ENCODE data around the gene DNMT3B.
A peak's percentile ranks its signal among the peaks of the same experiment; 100 is the strongest.
"Not testable (repeated sequence)": the region's sequence is repeated elsewhere in the genome, so short reads cannot be mapped to it uniquely, and the experiment has no call there.

Gene DNMT3B

GRCh38 chr20:32761831-32762753 is at the start of gene DNMT3B:
TSS of gene DNMT3B (plus strand) at chr20:32762385. CDS start at chr20:32780324, 17,939 bp downstream.
- FAIRE-seq, result no peak
- peak; percentile 72 for DNase-seq (ENCODE audit: extremely low spot score, insufficient read length, low read depth)

GRCh38 chr20:32718749-32719348 is 43.3 kb upstream of the DNMT3B start:
- FAIRE-seq, result no peak

GRCh38 chr20:32727683-32728082 is 34.5 kb upstream of the DNMT3B start:
- FAIRE-seq (no peak), DNase-seq (ENCODE audit: extremely low spot score, insufficient read length, low read depth) (no peak)

More at GRCh38 chr20:32718749-32719348, 43.3 kb upstream of the DNMT3B start:
- DNase-seq (ENCODE audit: extremely low spot score, insufficient read length, low read depth), result no peak

- FAIRE-seq, result not testable (repeated sequence)
Measured at GRCh38 chr20:32728435-32728834, 33.8 kb upstream of the DNMT3B start.

GRCh38 chr20:32729334-32729733 is 32.9 kb upstream of the DNMT3B start:
- FAIRE-seq; DNase-seq (ENCODE audit: extremely low spot score, insufficient read length, low read depth): not testable (repeated sequence)

More at GRCh38 chr20:32728435-32728834, 33.8 kb upstream of the DNMT3B start:
- not testable (repeated sequence) for DNase-seq (ENCODE audit: extremely low spot score, insufficient read length, low read depth)

GRCh38 chr20:32731882-32732266 is 30.3 kb upstream of the DNMT3B start:
- no peak for FAIRE-seq
- no peak for DNase-seq (ENCODE audit: extremely low spot score, insufficient read length, low read depth)

- DNase-seq (ENCODE audit: extremely low spot score, insufficient read length, low read depth) (no peak), FAIRE-seq (no peak)
Measured at GRCh38 chr20:32737371-32738223, 24.6 kb upstream of the DNMT3B start.

GRCh38 chr20:32741151-32741550 is 21.0 kb upstream of the DNMT3B start:
- no peak for FAIRE-seq
- DNase-seq (ENCODE audit: extremely low spot score, insufficient read length, low read depth), result no peak

- DNase-seq (ENCODE audit: extremely low spot score, insufficient read length, low read depth), result no peak
- no peak for FAIRE-seq
Measured at GRCh38 chr20:32742322-32743236, 19.6 kb upstream of the DNMT3B start.

GRCh38 chr20:32743237-32744112 is 18.7 kb upstream of the DNMT3B start, which contains the start of gene COMMD7:
TSS of gene COMMD7 (minus strand) at chr20:32743467. CDS start at chr20:32743391, 76 bp downstream.
- DNase-seq (ENCODE audit: extremely low spot score, insufficient read length, low read depth) (no peak), FAIRE-seq (peak; percentile 75)

- FAIRE-seq, result no peak
- no peak for DNase-seq (ENCODE audit: extremely low spot score, insufficient read length, low read depth)
Measured at GRCh38 chr20:32749914-32750637, 12.1 kb upstream of the DNMT3B start.

- no peak for FAIRE-seq
- no peak for DNase-seq (ENCODE audit: extremely low spot score, insufficient read length, low read depth)
Measured at GRCh38 chr20:32751293-32751692, 10.9 kb upstream of the DNMT3B start.

GRCh38 chr20:32751702-32752457 is 10.3 kb upstream of the DNMT3B start:
- no peak for FAIRE-seq
- no peak for DNase-seq (ENCODE audit: extremely low spot score, insufficient read length, low read depth)

- FAIRE-seq, result no peak
- DNase-seq (ENCODE audit: extremely low spot score, insufficient read length, low read depth), result no peak
Measured at GRCh38 chr20:32752458-32753250, 9.5 kb upstream of the DNMT3B start.

- DNase-seq (ENCODE audit: extremely low spot score, insufficient read length, low read depth) (no peak), FAIRE-seq (no peak)
Measured at GRCh38 chr20:32753731-32754130, 8.5 kb upstream of the DNMT3B start.

GRCh38 chr20:32756156-32756555 is 6.0 kb upstream of the DNMT3B start:
- DNase-seq (ENCODE audit: extremely low spot score, insufficient read length, low read depth), result no peak
- no peak for FAIRE-seq
